Measurements from ENCODE around the gene MAPK4.
"Not testable (repeated sequence)": the region's sequence is repeated elsewhere in the genome, so short reads cannot be mapped to it uniquely, and the experiment has no call there.

Gene MAPK4

GRCh38 chr18:50559752-50560680 is at the start of gene MAPK4:
Gene MAPK4, plus strand, starts transcription at chr18:50560087. Its CDS starts 103,872 bp downstream, at chr18:50663959.
- FAIRE-seq: no peak

GRCh38 chr18:50517277-50517676 is 42.6 kb upstream of the MAPK4 start:
- not testable (repeated sequence) for FAIRE-seq

- no peak for FAIRE-seq
Observed at GRCh38 chr18:50518787-50519546, 40.9 kb upstream of the MAPK4 start.

- no peak for FAIRE-seq
Observed at GRCh38 chr18:50523165-50523564, 36.7 kb upstream of the MAPK4 start.

GRCh38 chr18:50527636-50528307 is 32.1 kb upstream of the MAPK4 start:
- FAIRE-seq: no peak

DNA sequence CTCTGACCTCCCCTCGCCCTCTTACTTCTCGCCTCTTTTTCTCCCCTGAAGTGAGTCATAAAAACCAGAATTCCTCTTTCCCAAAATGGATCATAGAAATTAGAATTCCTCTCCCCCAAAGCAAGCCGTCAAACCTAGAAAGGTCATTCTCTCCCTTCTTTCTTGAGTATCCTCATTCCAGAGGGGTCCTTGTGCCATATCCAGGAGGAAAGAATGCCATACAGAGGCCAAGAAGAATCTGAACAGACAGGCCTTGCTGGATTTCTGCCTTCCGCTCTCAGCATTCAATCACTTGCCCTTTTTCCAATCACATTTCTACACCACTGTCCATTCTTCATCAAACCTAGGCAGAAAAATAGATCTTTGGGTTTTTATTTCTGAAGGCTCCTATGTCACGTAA is 31.1 kb upstream of the MAPK4 start:
- FAIRE-seq: no peak

- not testable (repeated sequence) for FAIRE-seq
Observed at GRCh38 chr18:50533822-50534221, 26.1 kb upstream of the MAPK4 start.

DNA sequence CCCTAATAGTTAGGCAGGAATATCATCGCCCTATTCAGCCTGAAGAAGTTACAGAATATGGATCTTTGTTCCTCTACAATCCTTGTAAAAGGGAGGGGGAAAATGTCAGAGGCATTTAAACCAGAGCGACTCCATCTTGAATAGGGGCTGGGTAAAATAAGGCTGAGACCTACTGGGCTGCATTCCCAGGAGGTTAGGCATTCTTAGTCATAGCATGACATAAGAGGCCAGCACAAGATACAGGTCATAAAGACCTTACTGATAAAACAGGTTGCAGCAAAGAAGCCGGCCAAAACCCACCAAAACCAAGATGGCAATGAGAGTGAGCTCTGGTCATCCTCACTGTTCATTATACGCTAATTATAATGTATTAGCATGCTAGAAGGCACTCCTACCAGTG is 15.4 kb upstream of the MAPK4 start:
- not testable (repeated sequence) for FAIRE-seq

DNA sequence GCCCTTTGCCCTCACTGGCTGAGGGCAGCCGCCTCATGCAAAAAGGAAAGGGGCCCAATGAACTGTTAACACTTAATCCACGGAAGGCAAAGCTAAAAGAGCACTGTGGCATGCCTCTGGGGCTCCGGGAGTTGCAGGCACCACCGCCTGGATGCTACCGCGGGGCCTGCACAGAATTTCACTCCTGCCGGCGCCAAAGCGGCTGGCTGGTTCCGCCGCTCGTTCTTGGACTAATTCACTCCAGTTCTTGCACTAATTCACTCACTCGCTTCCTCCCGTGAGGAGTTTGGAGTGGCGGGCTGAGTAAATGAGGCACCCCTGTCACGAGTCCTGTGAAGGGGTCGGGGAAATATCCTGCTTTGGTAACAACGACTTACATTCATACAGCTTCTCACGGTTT is 14.0 kb upstream of the MAPK4 start:
- no peak for FAIRE-seq

- FAIRE-seq: no peak
Observed at GRCh38 chr18:50548160-50548559, 11.7 kb upstream of the MAPK4 start.

DNA sequence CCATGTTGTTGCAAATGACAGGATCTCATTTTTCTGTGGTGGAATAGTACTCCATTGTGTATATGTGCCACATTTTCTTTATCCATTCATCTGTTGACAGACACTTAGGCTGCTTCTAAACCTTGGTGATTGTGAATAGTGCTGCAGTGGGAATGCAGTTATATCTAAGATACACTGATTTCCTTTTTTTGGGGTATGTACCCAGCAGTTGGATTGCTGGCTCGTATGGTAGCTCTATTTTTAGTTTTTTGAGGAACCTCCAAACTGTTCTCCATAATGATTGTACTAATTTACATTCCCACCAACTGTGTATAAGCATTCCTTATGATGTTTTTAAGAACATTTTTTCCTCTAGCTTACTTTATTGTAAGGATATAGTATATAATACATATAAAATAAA is 8.2 kb upstream of the MAPK4 start:
- FAIRE-seq: not testable (repeated sequence)

- FAIRE-seq: no peak
Observed at GRCh38 chr18:50558157-50558556, 1.7 kb upstream of the MAPK4 start.

DNA sequence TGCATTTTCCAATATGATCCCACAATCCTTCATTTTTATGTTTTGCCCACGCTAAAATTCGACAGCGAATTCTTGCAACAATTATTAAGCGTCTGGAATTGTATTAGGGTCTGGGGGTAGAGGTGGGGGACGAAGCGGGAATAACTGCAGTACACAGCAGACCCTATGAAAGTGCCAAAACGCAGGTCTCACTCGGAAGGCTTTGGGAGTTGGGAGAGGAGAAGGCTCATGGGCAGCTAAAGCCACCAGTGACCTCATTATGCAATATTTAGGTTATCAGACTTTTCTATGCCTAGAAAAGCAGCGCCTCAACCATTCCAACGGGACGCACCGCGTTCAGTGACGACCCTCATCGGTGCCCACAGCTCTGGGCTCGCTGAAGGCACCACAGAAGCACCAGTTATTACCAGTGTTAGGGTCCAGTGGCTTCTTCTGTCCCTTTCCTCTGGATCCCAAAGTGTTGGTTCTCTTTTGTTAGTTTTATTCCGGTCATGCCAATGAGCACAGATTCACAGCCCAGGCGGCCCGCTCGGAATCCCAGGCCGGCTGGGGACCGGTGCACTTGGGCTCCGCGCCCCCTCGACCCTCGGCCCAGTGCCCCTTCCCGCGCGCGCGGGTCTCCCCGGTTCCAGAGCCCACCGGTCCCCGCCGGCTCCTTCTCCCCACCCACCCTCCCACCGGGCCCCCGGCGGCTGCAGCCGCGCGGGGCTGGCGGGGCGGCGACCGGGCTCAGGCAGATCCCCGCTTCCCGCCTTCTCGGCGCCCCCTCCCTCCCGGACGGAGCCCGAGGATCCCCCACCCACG is 737 bp upstream of the MAPK4 start:
- FAIRE-seq: no peak

DNA sequence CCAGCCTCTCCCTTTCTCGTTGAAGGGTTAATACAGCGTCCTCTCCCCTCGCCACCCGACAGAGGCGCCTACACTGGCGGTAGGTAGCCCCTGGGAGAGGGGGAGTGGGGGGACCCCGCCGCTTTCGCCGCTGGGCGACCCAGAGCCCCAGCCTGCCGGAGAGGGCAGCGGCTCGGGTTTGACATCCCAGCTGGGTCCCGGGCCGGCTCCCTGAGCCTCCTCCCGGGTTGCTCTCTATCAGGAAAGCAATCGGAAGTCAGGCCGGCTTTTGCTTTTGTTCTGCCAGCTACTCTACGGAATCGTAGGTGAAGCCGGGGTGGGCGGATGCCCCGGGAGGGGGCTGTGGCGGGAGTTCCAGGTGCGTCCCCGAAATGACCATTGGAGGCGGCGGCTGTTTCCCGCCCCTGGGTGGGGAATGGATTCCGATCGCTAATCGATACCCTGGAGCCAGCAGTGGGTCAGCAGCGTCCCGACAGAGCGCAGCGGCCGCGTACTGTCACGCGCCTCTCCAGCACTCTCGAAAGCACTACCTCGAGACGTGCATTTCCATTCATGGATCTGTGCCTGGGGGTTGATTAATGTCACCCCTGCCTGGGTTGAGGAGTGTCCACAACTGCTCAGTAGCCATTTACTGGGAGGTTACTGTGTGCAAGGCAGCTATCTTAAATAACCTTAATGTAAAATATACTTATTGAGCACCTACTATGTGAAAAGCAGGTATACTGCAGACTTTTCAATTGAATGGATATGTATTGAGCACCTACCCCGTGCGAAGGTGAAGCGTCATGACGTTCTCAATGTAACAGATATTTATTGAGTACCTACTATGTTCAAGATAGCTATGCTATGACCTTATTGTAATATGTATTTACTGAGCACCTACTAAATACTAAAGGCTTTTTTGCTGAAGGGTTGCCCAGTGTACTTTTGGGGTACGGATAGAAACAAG is 1.1 kb downstream of the MAPK4 start:
- no peak for FAIRE-seq

DNA sequence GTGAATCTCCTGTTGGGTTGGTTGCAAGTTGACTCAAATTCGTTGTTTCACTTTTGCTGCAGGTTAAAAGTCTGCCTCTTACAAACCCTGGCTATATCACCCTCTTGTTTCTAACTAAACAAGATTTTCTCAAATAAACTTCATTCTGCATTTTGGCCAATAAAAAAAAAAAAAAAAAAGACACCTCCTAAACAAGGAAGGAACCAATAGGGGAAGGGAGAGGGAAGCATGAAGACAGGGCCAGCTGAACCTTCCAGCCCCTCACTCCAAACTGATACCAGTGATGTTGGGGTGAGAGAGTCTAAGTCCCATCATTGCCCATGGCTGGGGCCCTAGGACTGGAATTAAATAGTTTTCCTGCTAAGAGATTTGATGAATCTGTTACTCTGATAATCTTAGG is 2.4 kb downstream of the MAPK4 start:
- FAIRE-seq: not testable (repeated sequence)

GRCh38 chr18:50562686-50563085 is 2.8 kb downstream of the MAPK4 start:
- FAIRE-seq: no peak

GRCh38 chr18:50563376-50563775 is 3.5 kb downstream of the MAPK4 start:
- no peak for FAIRE-seq

DNA sequence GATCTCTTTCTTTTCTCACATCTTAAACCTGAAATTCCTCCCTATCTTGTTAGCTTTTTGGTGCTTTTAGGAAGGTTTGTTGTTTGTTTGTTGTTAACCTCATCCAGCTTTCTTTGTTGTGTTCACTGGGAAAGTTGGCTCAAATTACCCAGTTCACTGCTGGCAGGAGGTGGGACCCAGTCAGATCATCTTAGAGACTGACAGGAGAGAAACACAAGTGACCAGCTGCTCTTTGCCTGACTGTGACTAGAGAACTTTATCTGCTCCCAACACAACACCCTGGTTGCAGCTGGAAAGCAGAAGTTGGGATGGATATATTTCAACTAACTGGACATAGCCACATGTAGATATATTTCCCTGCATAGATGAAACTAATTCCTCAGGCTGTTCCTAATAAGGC is 10.0 kb downstream of the MAPK4 start:
- FAIRE-seq: no peak

- FAIRE-seq: no peak
Observed at GRCh38 chr18:50571606-50572005, 11.7 kb downstream of the MAPK4 start.

DNA sequence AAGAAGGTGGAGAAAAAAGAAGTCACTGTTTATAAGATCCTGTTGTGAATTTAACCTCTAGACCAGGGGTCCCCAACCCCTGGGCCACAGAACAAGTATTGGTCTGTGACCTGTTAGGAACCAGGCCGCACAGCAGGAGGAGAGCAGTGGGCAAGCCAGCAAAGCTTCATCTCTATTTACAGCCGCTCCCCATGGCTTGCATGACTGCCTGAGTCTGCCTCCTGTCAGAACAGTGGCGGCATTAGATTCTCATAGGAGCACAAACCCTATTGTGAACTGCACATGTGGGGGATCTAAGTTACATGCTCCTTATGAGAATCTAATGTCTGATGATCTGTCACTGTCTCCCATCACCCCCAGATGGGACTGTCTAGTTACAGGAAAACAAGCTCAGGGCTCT is 13.3 kb downstream of the MAPK4 start:
- not testable (repeated sequence) for FAIRE-seq

GRCh38 chr18:50573679-50574078 is 13.8 kb downstream of the MAPK4 start:
- FAIRE-seq: no peak

Measured in colon (tissue), 2 donors.